Mucosa of descending colon (tissue), 3 donors: ENCODE results near the gene FES. TPM values are rescaled to one million over a fixed set of nuclear protein-coding genes. Genes with fewer than 3 reads are reported as not detected.

Experiments used
- ATAC-seq: fragments of 200-7000 bp; cut with Tn5 transposase; one replicate; pipeline ENCODE4 v1.9.1; 2020; ENCODE audit warnings: mild to moderate bottlenecking, moderate library complexity
- DNase-seq, 3 donors: peaks; one replicate each; pipeline ENCODE4 v3.0.0-alpha.2; 2020
- H3K36me3 ChIP-seq: fragments of 200-600 bp; one replicate; pipeline ENCODE4 v1.8.0; 2021; ENCODE audit warnings: low read depth, mild to moderate bottlenecking
- H3K4me1 ChIP-seq: fragments of 200-600 bp; one replicate; pipeline ENCODE4 v1.8.0; 2021; ENCODE audit warnings: low read depth, mild to moderate bottlenecking
- H3K4me3 ChIP-seq: fragments of 200-600 bp; one replicate; pipeline ENCODE4 v1.8.0; 2021; ENCODE audit warnings: mild to moderate bottlenecking
- H3K9me3 ChIP-seq: fragments of 200-600 bp; one replicate; pipeline ENCODE4 v1.8.0; 2021; ENCODE audit warnings: mild to moderate bottlenecking
- intact Hi-C, 2 donors: fragments of 100-400 bp; cut with DNase I in 1 of 2; cut with micrococcal nuclease in 1 of 2; formaldehyde crosslinking; loops; one replicate each; pipeline versions ENCODE4 v1.11.0 to v1.11.1; 2022; cut with DNase I, micrococcal nuclease
- total RNA-seq, 3 donors: library from RNA; stranded (reverse); fragmentation: NEBNext Ultra II Directional in 2 of 3; extraction: Animal tissue kit (Norgen Biotek cat#: 25700) in 2 of 3; gene quantifications; one replicate each; pipeline versions ENCODE4 v1.2.1 to v1.2.4, GENCODE V29; 2021 to 2023
- TF ChIP-seq, protein P1 (sequence below): fragments of 200-600 bp; IDR thresholded peaks from one replicate; pipeline ENCODE4 v1.8.0; 2022; ENCODE audit warnings: antibody characterized with exemption, mild to moderate bottlenecking
- donor health status: DM: no; HTN: no; CAD: no; lungs with moderate emphysema.
- donor health status: DM: no; HTN: no; CAD: no.
- donor health status: DM: no; HTN: yes; CAD: no.

The FES gene
- total RNA-seq, 3 donors from 2014 or later = 7.9 to 18.6 (median 12.1) TPM

DNA sequence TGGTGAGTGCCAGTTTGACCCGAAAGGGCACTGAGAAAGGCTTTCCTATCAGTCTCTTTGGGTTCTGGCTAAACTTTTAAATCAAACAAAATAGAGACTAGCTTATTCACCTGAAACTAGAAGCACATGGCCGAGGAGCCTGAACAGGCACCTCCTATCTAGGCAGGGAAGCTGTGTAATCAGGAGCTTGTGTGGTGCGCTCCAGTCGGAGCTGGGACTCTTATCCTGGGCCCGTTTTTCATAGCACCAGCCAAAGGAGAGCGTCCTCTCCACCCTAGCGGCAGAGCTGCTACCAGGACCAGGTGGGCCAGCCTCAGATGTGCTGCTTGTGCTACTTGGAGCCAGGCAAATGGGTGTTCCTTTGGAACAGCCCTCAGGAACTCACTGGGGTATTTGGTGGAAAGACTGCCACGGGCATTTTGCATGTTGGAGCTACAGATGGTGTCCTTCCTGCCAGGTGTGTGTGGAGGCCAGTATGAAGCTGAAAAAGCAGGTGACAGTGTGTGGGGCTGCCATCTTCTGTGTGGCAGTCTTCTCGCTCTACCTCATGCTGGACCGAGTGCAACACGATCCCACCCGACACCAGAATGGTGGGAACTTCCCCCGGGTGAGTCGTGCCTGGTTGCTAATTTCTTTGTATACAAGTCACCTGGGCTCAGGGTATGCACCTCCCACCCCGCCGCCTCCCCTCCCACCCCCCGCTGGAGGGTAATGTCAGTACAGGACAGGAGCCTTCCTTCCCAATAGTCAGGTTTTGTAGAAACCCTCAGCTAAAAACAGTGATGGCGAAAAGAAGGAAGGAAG lies 19.6 kb downstream of the FES start:
- intact Hi-C loops = no loop called here
- TF ChIP-seq, protein P1, sequence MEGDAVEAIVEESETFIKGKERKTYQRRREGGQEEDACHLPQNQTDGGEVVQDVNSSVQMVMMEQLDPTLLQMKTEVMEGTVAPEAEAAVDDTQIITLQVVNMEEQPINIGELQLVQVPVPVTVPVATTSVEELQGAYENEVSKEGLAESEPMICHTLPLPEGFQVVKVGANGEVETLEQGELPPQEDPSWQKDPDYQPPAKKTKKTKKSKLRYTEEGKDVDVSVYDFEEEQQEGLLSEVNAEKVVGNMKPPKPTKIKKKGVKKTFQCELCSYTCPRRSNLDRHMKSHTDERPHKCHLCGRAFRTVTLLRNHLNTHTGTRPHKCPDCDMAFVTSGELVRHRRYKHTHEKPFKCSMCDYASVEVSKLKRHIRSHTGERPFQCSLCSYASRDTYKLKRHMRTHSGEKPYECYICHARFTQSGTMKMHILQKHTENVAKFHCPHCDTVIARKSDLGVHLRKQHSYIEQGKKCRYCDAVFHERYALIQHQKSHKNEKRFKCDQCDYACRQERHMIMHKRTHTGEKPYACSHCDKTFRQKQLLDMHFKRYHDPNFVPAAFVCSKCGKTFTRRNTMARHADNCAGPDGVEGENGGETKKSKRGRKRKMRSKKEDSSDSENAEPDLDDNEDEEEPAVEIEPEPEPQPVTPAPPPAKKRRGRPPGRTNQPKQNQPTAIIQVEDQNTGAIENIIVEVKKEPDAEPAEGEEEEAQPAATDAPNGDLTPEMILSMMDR = no peak
- ATAC-seq (peak; percentile 37), DNase-seq (peak; percentile 42 to 54 (median 48))
- no peaks in the 10 kb centered on the region for H3K9me3 ChIP-seq
- H3K4me1 ChIP-seq = peaks cover 19% of the 10 kb centered on the region
- H3K36me3 ChIP-seq = no peaks in the 10 kb centered on the region
- H3K4me3 ChIP-seq = no peak overlapping the region

DNA sequence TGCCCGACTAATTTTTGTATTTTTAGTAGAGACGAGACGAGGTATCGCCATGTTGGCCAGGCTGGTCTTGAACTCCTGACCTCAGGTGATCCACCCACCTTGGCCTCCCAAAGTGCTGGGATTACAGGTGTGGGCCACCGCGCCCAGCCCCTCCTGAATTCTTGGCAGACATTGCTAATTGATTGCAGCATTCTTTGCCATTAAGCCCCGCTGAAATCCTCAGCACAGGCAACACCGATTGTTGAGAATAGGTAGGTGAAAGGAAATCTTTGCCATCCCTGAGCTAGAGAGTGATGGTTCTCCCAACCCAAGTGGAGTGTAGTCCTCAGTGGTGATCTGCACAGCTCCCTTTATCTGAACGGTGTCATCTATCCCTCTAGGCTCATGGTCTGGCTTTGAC lies 20.4 kb downstream of the FES start:
- DNase-seq (peak in 1 of 3 donors; percentile 9), ATAC-seq (no peak)
- no peaks in the 10 kb centered on the region for H3K36me3 ChIP-seq
- no peaks in the 10 kb centered on the region for H3K9me3 ChIP-seq
- H3K4me1 ChIP-seq = peaks cover 19% of the 10 kb centered on the region
- intact Hi-C loops = no loop called here
- TF ChIP-seq, protein P1 = no peak
- H3K4me3 ChIP-seq = no peak overlapping the region

DNA sequence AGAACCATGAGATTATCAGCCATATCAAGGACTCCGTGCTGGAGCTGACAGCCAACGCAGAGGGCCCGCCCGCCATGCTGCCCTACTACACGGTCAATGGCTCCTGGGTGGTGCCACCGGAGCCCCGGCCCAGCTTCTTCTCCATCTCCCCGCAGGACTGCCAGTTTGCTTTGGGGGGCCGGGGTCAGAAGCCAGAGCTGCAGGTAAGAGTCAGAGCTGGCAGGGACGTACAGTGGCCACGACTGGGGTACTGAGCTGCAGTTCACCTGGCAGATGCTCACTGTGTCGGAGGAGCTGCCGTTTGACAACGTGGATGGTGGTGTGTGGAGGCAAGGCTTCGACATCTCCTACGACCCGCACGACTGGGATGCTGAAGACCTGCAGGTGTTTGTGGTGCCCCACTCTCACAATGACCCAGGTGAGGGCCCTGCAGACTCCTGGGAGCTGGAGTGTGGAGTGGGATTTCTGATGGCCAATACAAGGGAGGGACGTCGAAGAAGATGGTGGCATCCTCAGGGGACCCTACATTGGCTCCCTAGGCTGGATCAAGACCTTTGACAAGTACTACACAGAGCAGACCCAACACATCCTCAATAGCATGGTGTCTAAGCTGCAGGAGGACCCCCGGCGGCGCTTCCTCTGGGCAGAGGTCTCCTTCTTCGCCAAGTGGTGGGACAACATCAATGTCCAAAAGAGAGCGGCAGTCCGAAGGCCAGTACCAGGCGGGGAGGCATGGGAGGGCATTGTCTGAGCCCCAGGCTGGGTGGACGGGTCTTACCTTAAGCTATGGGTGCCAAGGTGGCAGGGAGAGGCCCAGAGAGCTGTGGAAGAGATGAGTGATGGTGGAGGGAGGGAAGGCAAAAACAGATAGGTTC lies 21.2 kb downstream of the FES start:
- Histone ChIP-seq H3K4me1 (peaks cover 19% of the 10 kb centered on the region), H3K36me3 (no peaks in the 10 kb centered on the region), H3K9me3 (no peaks in the 10 kb centered on the region), H3K4me3 (no peak overlapping the region)
- ATAC-seq (no peak), DNase-seq (peak in 2 of 3 donors; percentile 24 to 47)
- intact Hi-C loops = no loop called here
- TF ChIP-seq, protein P1 = no peak

DNA sequence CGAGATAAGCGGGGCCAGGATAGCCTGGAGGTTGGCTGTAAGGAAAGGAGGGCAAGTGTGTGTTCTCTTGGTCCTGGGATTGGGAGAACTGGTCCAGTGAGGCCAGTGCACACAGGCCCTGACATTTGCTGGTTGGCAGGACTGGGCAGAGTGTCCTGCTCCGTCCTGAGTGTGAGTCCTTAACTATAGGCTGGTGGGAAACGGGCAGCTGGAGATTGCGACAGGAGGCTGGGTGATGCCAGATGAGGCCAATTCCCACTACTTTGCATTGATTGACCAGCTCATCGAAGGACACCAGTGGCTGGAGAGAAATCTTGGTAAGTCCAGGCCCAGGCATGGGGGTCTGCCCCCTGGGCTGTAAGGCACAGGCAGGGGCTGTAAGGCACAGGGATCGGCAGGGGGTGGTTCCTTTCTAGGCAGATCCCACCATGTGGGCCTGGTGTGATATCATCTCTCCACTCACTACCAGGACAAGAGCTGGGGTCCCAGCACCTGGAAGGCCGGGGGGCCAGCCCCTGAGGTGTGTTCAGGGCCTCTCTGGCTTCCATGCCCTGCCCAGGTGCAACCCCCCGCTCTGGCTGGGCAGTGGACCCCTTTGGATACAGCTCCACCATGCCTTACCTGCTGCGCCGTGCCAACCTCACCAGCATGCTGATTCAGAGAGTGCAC lies 22.0 kb downstream of the FES start:
- ATAC-seq = no peak
- intact Hi-C loops = no loop called here
- Histone ChIP-seq H3K9me3 (no peaks in the 10 kb centered on the region), H3K4me3 (no peak overlapping the region), H3K4me1 (peaks cover 19% of the 10 kb centered on the region), H3K36me3 (peaks cover 3% of the 10 kb centered on the region)
- TF ChIP-seq, protein P1 = no peak
- peak in 1 of 3 donors; percentile 16 for DNase-seq

DNA sequence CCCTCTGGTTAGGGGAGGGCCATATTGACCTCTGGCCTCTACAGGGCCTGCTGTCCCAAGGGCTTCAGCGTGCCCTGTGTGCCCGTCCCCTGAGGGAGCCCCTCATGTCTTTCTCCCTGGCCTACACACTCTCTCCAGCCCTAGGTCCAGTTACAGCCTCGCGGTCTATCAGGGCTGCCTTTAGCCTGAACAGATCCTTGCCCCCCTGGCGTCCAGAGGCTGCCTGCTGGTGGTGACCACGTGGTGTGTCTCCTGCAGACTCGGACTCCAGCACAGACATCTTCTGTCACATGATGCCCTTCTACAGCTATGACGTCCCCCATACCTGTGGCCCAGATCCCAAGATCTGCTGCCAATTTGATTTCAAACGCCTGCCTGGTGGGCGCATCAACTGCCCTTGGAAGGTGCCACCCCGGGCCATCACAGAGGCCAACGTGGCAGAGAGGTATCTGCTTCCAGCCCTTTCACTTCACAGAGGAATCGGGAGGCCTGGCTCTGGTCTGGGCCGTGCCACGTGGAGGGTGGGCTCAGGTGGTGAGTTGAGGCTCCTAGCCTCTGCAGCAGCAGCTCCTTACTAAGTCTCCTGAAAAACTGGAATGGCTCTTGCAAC lies 22.9 kb downstream of the FES start:
- no peaks in the 10 kb centered on the region for H3K9me3 ChIP-seq
- intact Hi-C loops = no loop called here
- peaks cover 9% of the 10 kb centered on the region for H3K36me3 ChIP-seq
- peaks cover 13% of the 10 kb centered on the region for H3K4me1 ChIP-seq
- peak in 2 of 3 donors; percentile 26 to 44 for DNase-seq
- no peak for ATAC-seq
- no peak overlapping the region for H3K4me3 ChIP-seq
- TF ChIP-seq, protein P1 = no peak
